ENCODE measurements around the gene SMG7.

- TF ChIP-seq REST (IDR thresholded peaks at IDR 0.05; ENCODE audit: insufficient read depth in 1 of 2, low read depth in 2 of 2, low read length in 2 of 2), result no peak
- TF ChIP-seq POLR2AphosphoS5 (IDR thresholded peaks at IDR 0.05; ENCODE audit: low read depth, low read length), result no peak
Observed at GRCh38 chr1:183467687-183468086, 4.6 kb upstream of the SMG7 start.
